K562 (cell line): ENCODE results near the gene GPRC5B. TPM values are rescaled to one million over a fixed set of nuclear protein-coding genes. Genes with fewer than 3 reads are reported as not detected.

Experiments used
- BRCA1 ChIP-seq, 2 experiments: fragments of 450-650 bp in 1 of 2; sonication (generic) in 1 of 2; formaldehyde crosslinking in 1 of 2; IDR thresholded peaks; 2 replicates each; pipeline versions ENCODE4 v1.5.0 to v1.6.1; 2017 to 2020; ENCODE audit warnings: mild to moderate bottlenecking in 1 of 2, missing genetic modification reagents in 1 of 2
- BRF1 ChIP-seq: IDR thresholded peaks from 3 replicates; pipeline ENCODE4 v1.6.1; 2011; ENCODE audit warnings: borderline replicate concordance, mild to moderate bottlenecking; ENCODE audit not compliant: insufficient read length; ENCODE audit errors: extremely low read depth
- CHD2 ChIP-seq: IDR thresholded peaks from 2 replicates; pipeline ENCODE4 v1.6.1; 2011; ENCODE audit warnings: low read depth, low read length
- EGR1 ChIP-seq: fragments of 450-650 bp; conservative IDR thresholded peaks from 2 replicates; pipeline ENCODE4 v1.6.1; 2017; ENCODE audit warnings: mild to moderate bottlenecking
- ELF2 ChIP-seq: fragments of 250-450 bp; sonication (Bioruptor Pico); IDR thresholded peaks from 2 replicates; pipeline ENCODE4 v1.5.0; 2021; ENCODE audit warnings: mild to moderate bottlenecking
- FIP1L1 ChIP-seq: fragments of 200-400 bp; formaldehyde crosslinking; IDR thresholded peaks from 2 replicates; pipeline ENCODE4 v1.6.1; 2018; ENCODE audit warnings: mild to moderate bottlenecking, low read depth, low read length; ENCODE audit not compliant: poor library complexity, severe bottlenecking
- JUND ChIP-seq, 2 experiments: IDR thresholded peaks; 2 replicates in 1 of 2; 3 replicates in 1 of 2; pipeline ENCODE4 v1.6.1; 2011; ENCODE audit warnings: borderline replicate concordance in 2 of 2, low read depth in 2 of 2, low read length in 2 of 2, improper control_type of control experiment in 1 of 2, missing biosample characterization in 1 of 2, missing genetic modification characterization in 1 of 2, missing genetic modification reagents in 1 of 2
- MAFG ChIP-seq: fragments of 450-650 bp; conservative IDR thresholded peaks from 2 replicates; pipeline ENCODE4 v1.6.1; 2016; ENCODE audit warnings: missing genetic modification characterization, missing compliant biosample characterization
- MEIS2 ChIP-seq: fragments of 450-650 bp; IDR thresholded peaks from 2 replicates; pipeline ENCODE4 v1.6.1; 2014; ENCODE audit warnings: mild to moderate bottlenecking; ENCODE audit not compliant: partially characterized antibody
- NR2C1 ChIP-seq, 2 experiments: fragments of 450-650 bp; IDR thresholded peaks; 2 replicates each; pipeline ENCODE4 v1.6.1; 2017; ENCODE audit warnings: mild to moderate bottlenecking in 2 of 2, antibody characterized with exemption in 1 of 2, inconsistent platforms in 1 of 2, missing compliant biosample characterization in 1 of 2, missing genetic modification characterization in 1 of 2
- PPARD ChIP-seq: fragments of 250-450 bp; sonication (Bioruptor Pico); IDR thresholded peaks from 2 replicates; pipeline ENCODE4 v1.8.0; 2022; ENCODE audit warnings: inconsistent platforms, mild to moderate bottlenecking, moderate library complexity
- RBFOX2 ChIP-seq: fragments of 200-400 bp; formaldehyde crosslinking; IDR thresholded peaks from 2 replicates; pipeline ENCODE4 v1.6.1; 2017; ENCODE audit warnings: low read depth, mild to moderate bottlenecking, low read length, moderate library complexity
- SP1 ChIP-seq: sonication (generic); formaldehyde crosslinking; IDR thresholded peaks from 2 replicates; pipeline ENCODE4 v1.8.1; 2022; ENCODE audit warnings: mild to moderate bottlenecking, missing genetic modification reagents
- STAT5A ChIP-seq: IDR thresholded peaks from 2 replicates; pipeline ENCODE4 v1.6.1; 2012; ENCODE audit warnings: low read length, inconsistent platforms, borderline replicate concordance
- ZNF146 ChIP-seq: IDR thresholded peaks from one replicate; pipeline ENCODE4 v1.6.1; 2018; ENCODE audit warnings: missing compliant biosample characterization; ENCODE audit not compliant: unreplicated experiment
- ZNF174 ChIP-seq: fragments of 250-450 bp; sonication (Bioruptor Pico); IDR thresholded peaks from 2 replicates; pipeline ENCODE4 v1.4.0; 2020; ENCODE audit warnings: mild to moderate bottlenecking
- polyA plus RNA-seq, 8 experiments: library from polyadenylated mRNA; depleted of rRNA in 4 of 8; stranded (reverse) in 5 of 8; unstranded in 3 of 8; fragments of >200 nt; fragmentation: Nextera tagmentation in 2 of 8; fragmentation: Illumina TruSeq in 1 of 8; extraction: Ambion mirVana in 2 of 8; extraction: Trizol in 1 of 8; gene quantifications; 2 replicates each; pipeline versions ENCODE4 v1.2.1 to v1.2.3, GENCODE V29; 2011 to 2014; ENCODE audit warnings: inconsistent platforms in 1 of 8, missing spikeins in 1 of 8
- total RNA-seq, 7 experiments: library from RNA; depleted of rRNA in 6 of 7; stranded (reverse); fragments of >200 nt in 6 of 7; fragmentation: Illumina TruSeq in 2 of 7; extraction: Trizol in 2 of 7; gene quantifications; 2 replicates each; pipeline versions ENCODE4 v1.2.1 to v1.2.3, GENCODE V29; 2011 to 2021; ENCODE audit warnings: low replicate concordance in 1 of 7
- TF ChIP-seq, protein P1 (sequence below): fragments of 450-650 bp; IDR thresholded peaks from 2 replicates; pipeline ENCODE4 v1.6.1; 2016; ENCODE audit warnings: borderline replicate concordance
- TF ChIP-seq, protein P2 (sequence below): fragments of 450-650 bp; IDR thresholded peaks from 2 replicates; pipeline ENCODE4 v1.7.1; 2018; ENCODE audit warnings: mild to moderate bottlenecking, low read depth; ENCODE audit not compliant: partially characterized antibody
- TF ChIP-seq, protein P3 (sequence below): fragments of 450-650 bp; IDR thresholded peaks from 2 replicates; pipeline ENCODE4 v1.6.1; 2018; ENCODE audit not compliant: partially characterized antibody

The GPRC5B gene
- total and polyA plus RNA-seq, 9 of the 15 experiments (the other 6 are each of a cell fraction or from before 2014, with no cell fraction given) = 0.65 to 5.5 (median 1.3) TPM

DNA sequence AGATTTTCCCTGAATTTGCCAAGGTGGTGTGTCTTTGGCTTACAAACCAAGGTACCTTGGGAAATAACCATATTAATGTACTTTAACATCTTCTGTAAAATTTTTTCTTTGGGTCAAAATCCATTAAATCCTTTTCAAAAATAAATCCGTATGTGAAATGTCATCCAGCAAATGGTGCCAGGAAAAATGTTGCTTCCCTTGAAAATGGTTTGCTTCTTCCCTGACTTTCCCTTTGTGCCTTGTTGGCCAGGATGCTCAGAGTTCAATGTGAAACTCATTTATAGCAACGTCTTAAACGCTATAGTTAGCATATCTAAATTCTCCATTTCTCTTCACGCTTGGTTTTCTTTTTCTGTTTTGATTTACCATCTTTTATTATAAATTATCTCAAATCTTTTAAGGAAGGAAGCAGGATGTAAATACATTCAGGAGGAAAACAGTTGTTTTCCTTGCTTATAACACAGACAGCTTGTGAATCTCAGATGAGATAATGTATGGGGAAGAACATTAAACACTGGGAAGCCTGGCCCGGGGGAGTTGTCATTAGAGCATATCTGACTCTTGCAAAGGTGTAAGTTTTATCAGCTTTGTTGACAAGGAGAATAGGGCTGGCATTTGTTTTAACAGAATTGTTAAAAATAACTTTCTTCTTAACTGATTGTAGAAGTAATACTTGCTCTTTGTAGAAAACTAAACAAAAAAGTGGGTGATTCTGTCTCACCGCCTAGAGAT is 42.1 kb downstream of the GPRC5B start (continued):
- TF ChIP-seq, protein P1, sequence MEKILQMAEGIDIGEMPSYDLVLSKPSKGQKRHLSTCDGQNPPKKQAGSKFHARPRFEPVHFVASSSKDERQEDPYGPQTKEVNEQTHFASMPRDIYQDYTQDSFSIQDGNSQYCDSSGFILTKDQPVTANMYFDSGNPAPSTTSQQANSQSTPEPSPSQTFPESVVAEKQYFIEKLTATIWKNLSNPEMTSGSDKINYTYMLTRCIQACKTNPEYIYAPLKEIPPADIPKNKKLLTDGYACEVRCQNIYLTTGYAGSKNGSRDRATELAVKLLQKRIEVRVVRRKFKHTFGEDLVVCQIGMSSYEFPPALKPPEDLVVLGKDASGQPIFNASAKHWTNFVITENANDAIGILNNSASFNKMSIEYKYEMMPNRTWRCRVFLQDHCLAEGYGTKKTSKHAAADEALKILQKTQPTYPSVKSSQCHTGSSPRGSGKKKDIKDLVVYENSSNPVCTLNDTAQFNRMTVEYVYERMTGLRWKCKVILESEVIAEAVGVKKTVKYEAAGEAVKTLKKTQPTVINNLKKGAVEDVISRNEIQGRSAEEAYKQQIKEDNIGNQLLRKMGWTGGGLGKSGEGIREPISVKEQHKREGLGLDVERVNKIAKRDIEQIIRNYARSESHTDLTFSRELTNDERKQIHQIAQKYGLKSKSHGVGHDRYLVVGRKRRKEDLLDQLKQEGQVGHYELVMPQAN = no peak
- TF ChIP-seq EGR1 (no peak), STAT5A (peak; percentile 57), BRCA1 (IDR thresholded peaks at IDR 0.05) (no peak), BRCA1 (CRISPR knock-in tag; IDR thresholded peaks at IDR 0.05) (no peak), ZNF174 (no peak), RBFOX2 (no peak), BRF1 (no peak), NR2C1 (IDR thresholded peaks at IDR 0.05) (no peak), NR2C1 (tag; IDR thresholded peaks at IDR 0.05) (no peak), JUND (IDR thresholded peaks at IDR 0.05; ENCODE audit: borderline replicate concordance, low read depth, low read length) (peak; percentile 26; the same call in 1 of the 2 replicates), JUND (tag; IDR thresholded peaks at IDR 0.05; ENCODE audit: borderline replicate concordance, low read depth, low read length) (no peak; the same call in 2 of the 3 replicates), ZNF146 (CRISPR knock-in tag) (no peak), PPARD (no peak), FIP1L1 (no peak), MAFG (tag) (no peak), ELF2 (no peak), MEIS2 (peak; percentile 96), CHD2 (no peak), SP1 (CRISPR knock-in tag) (no peak)
- TF ChIP-seq, protein P2, sequence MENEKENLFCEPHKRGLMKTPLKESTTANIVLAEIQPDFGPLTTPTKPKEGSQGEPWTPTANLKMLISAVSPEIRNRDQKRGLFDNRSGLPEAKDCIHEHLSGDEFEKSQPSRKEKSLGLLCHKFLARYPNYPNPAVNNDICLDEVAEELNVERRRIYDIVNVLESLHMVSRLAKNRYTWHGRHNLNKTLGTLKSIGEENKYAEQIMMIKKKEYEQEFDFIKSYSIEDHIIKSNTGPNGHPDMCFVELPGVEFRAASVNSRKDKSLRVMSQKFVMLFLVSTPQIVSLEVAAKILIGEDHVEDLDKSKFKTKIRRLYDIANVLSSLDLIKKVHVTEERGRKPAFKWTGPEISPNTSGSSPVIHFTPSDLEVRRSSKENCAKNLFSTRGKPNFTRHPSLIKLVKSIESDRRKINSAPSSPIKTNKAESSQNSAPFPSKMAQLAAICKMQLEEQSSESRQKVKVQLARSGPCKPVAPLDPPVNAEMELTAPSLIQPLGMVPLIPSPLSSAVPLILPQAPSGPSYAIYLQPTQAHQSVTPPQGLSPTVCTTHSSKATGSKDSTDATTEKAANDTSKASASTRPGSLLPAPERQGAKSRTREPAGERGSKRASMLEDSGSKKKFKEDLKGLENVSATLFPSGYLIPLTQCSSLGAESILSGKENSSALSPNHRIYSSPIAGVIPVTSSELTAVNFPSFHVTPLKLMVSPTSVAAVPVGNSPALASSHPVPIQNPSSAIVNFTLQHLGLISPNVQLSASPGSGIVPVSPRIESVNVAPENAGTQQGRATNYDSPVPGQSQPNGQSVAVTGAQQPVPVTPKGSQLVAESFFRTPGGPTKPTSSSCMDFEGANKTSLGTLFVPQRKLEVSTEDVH = no peak
- TF ChIP-seq, protein P3, sequence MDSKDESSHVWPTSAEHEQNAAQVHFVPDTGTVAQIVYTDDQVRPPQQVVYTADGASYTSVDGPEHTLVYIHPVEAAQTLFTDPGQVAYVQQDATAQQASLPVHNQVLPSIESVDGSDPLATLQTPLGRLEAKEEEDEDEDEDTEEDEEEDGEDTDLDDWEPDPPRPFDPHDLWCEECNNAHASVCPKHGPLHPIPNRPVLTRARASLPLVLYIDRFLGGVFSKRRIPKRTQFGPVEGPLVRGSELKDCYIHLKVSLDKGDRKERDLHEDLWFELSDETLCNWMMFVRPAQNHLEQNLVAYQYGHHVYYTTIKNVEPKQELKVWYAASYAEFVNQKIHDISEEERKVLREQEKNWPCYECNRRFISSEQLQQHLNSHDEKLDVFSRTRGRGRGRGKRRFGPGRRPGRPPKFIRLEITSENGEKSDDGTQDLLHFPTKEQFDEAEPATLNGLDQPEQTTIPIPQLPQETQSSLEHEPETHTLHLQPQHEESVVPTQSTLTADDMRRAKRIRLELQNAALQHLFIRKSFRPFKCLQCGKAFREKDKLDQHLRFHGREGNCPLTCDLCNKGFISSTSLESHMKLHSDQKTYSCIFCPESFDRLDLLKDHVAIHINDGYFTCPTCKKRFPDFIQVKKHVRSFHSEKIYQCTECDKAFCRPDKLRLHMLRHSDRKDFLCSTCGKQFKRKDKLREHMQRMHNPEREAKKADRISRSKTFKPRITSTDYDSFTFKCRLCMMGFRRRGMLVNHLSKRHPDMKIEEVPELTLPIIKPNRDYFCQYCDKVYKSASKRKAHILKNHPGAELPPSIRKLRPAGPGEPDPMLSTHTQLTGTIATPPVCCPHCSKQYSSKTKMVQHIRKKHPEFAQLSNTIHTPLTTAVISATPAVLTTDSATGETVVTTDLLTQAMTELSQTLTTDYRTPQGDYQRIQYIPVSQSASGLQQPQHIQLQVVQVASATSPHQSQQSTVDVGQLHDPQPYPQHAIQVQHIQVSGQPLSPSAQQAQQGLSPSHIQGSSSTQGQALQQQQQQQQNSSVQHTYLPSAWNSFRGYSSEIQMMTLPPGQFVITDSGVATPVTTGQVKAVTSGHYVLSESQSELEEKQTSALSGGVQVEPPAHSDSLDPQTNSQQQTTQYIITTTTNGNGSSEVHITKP = no peak
